ENCODE results near the gene NCBP2L.
"Not testable (repeated sequence)": the region's sequence is repeated elsewhere in the genome, so short reads cannot be mapped to it uniquely, and the experiment has no call there.

Gene NCBP2L

DNA sequence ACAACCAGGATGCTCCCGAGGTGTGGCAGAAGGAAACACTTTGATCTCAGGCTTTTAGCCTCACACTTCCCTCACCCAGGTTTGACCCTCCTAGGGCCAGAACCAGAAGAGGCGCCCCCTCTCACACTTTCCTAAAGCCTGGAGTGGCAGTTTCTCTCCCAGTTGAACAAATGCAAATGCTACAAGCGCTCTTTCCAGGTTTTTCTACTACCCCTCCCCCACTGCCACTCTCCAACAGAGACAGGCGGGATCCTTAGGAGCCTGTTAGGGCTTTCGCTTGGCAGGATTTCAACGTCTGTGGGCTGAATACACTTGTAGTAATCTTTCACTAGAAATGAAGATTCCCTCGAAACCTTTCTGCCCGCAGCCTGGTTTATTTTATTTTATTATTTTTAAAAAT lies 4.3 kb upstream of the NCBP2L start:
- H3K9ac ChIP-seq (ENCODE audit: low read depth, low read length): no peak overlapping the region
- H3K27ac ChIP-seq (ENCODE audit: low read depth, low read length): no peak overlapping the region
- H3K36me3 ChIP-seq (ENCODE audit: insufficient read depth, low read length): no peaks in the 10 kb centered on the region
- H3K9me3 ChIP-seq (ENCODE audit: insufficient read depth, low read depth, low read length): no peaks in the 10 kb centered on the region
- peaks cover 42% of the 10 kb centered on the region for H3K27me3 ChIP-seq (ENCODE audit: insufficient read depth, low read length)
- H3K4me1 ChIP-seq (ENCODE audit: insufficient read depth, low read length): peaks cover 11% of the 10 kb centered on the region; the same call in 1 of the 2 replicates
- H3K4me3 ChIP-seq (ENCODE audit: low read length): no peak overlapping the region; the same call in 1 of the 2 replicates
- WGBS: 1% methylated on average over 5 of the region's 8 CpGs

GRCh38 chrX:107773906-107774435 lies 3.6 kb upstream of the NCBP2L start:
- peaks cover 42% of the 10 kb centered on the region for H3K27me3 ChIP-seq (ENCODE audit: insufficient read depth, low read length)
- H3K4me3 ChIP-seq (ENCODE audit: low read length): no peak overlapping the region
- no peaks in the 10 kb centered on the region for H3K9me3 ChIP-seq (ENCODE audit: insufficient read depth, low read depth, low read length)
- 75% methylated on average over 9 of the region's 9 CpGs for WGBS
- no peak overlapping the region for H3K27ac ChIP-seq (ENCODE audit: low read depth, low read length)
- H3K36me3 ChIP-seq (ENCODE audit: insufficient read depth, low read length): no peaks in the 10 kb centered on the region
- H3K4me1 ChIP-seq (ENCODE audit: insufficient read depth, low read length): peaks cover 11% of the 10 kb centered on the region; the same call in 1 of the 2 replicates
- H3K9ac ChIP-seq (ENCODE audit: low read depth, low read length): no peak overlapping the region

- H3K36me3 ChIP-seq (ENCODE audit: insufficient read depth, low read length): no peaks in the 10 kb centered on the region
- peaks cover 42% of the 10 kb centered on the region for H3K27me3 ChIP-seq (ENCODE audit: insufficient read depth, low read length)
- no peaks in the 10 kb centered on the region for H3K9me3 ChIP-seq (ENCODE audit: insufficient read depth, low read depth, low read length)
- no peak overlapping the region for H3K27ac ChIP-seq (ENCODE audit: low read depth, low read length)
- H3K4me3 ChIP-seq (ENCODE audit: low read length): peak overlapping the region; percentile 53
- peaks cover 11% of the 10 kb centered on the region; the same call in 1 of the 2 replicates for H3K4me1 ChIP-seq (ENCODE audit: insufficient read depth, low read length)
- no peak overlapping the region for H3K9ac ChIP-seq (ENCODE audit: low read depth, low read length)
- WGBS: 8% methylated on average over 36 of the region's 40 CpGs
Measured at GRCh38 chrX:107775000-107775733, 2.4 kb upstream of the NCBP2L start.

- Histone ChIP-seq H3K4me3 (ENCODE audit: low read length) (peak within 1 kb of the TSS; percentile 53), H3K27ac (ENCODE audit: low read depth, low read length) (no peak within 1 kb of the TSS), H3K9ac (ENCODE audit: low read depth, low read length) (no peak within 1 kb of the TSS), H3K4me1 (ENCODE audit: insufficient read depth, low read length) (peaks cover 11% of the 10 kb centered on the region; the same call in 1 of the 2 replicates), H3K27me3 (ENCODE audit: insufficient read depth, low read length) (peaks cover 42% of the 10 kb centered on the region), H3K9me3 (ENCODE audit: insufficient read depth, low read depth, low read length) (no peaks in the 10 kb centered on the region), H3K36me3 (ENCODE audit: insufficient read depth, low read length) (no peaks in the 10 kb centered on the region)
- under 1% methylated on average over 57 of the region's 59 CpGs for WGBS
Measured at GRCh38 chrX:107775734-107776511, 1.6 kb upstream of the NCBP2L start, which contains the start of gene TSC22D3. Gene TSC22D3 (minus strand): TSS chrX:107775787. CDS start chrX:107775419, 368 bp downstream.

- Histone ChIP-seq H3K36me3 (ENCODE audit: insufficient read depth, low read length) (no peaks in the 10 kb centered on the region), H3K9me3 (ENCODE audit: insufficient read depth, low read depth, low read length) (no peaks in the 10 kb centered on the region), H3K4me3 (ENCODE audit: low read length) (peak overlapping the region; percentile 53), H3K4me1 (ENCODE audit: insufficient read depth, low read length) (peaks cover 11% of the 10 kb centered on the region; the same call in 1 of the 2 replicates), H3K9ac (ENCODE audit: low read depth, low read length) (no peak overlapping the region), H3K27ac (ENCODE audit: low read depth, low read length) (no peak overlapping the region), H3K27me3 (ENCODE audit: insufficient read depth, low read length) (peaks cover 42% of the 10 kb centered on the region)
- 7% methylated on average over 19 of the region's 20 CpGs for WGBS
Measured at GRCh38 chrX:107776649-107777535, 641 bp upstream of the NCBP2L start.

- Histone ChIP-seq H3K9me3 (ENCODE audit: insufficient read depth, low read depth, low read length) (no peaks in the 10 kb centered on the region), H3K4me3 (ENCODE audit: low read length) (no peak overlapping the region), H3K4me1 (ENCODE audit: insufficient read depth, low read length) (no peaks in the 10 kb centered on the region), H3K27ac (ENCODE audit: low read depth, low read length) (no peak overlapping the region), H3K9ac (ENCODE audit: low read depth, low read length) (no peak overlapping the region), H3K36me3 (ENCODE audit: insufficient read depth, low read length) (no peaks in the 10 kb centered on the region), H3K27me3 (ENCODE audit: insufficient read depth, low read length) (peaks cover 15% of the 10 kb centered on the region)
- 95% methylated on average over 6 of the region's 9 CpGs for WGBS
Measured at GRCh38 chrX:107780525-107780924, 3.0 kb downstream of the NCBP2L start.

GRCh38 chrX:107787827-107788226 lies 10.3 kb downstream of the NCBP2L start:
- Histone ChIP-seq H3K4me3 (ENCODE audit: low read length) (no peak overlapping the region), H3K36me3 (ENCODE audit: insufficient read depth, low read length) (no peaks in the 10 kb centered on the region), H3K4me1 (ENCODE audit: insufficient read depth, low read length) (no peaks in the 10 kb centered on the region), H3K9ac (ENCODE audit: low read depth, low read length) (no peak overlapping the region), H3K27me3 (ENCODE audit: insufficient read depth, low read length) (no peaks in the 10 kb centered on the region), H3K27ac (ENCODE audit: low read depth, low read length) (no peak overlapping the region), H3K9me3 (ENCODE audit: insufficient read depth, low read depth, low read length) (no peaks in the 10 kb centered on the region)
- WGBS: 83% methylated on average over 1 of the region's 1 CpG

GRCh38 chrX:107804427-107804826 lies 26.9 kb downstream of the NCBP2L start:
- Histone ChIP-seq H3K36me3 (ENCODE audit: insufficient read depth, low read length) (no peaks in the 10 kb centered on the region), H3K9me3 (ENCODE audit: insufficient read depth, low read depth, low read length) (no peaks in the 10 kb centered on the region), H3K27ac (ENCODE audit: low read depth, low read length) (no peak overlapping the region), H3K4me1 (ENCODE audit: insufficient read depth, low read length) (no peaks in the 10 kb centered on the region), H3K27me3 (ENCODE audit: insufficient read depth, low read length) (no peaks in the 10 kb centered on the region), H3K4me3 (ENCODE audit: low read length) (no peak overlapping the region), H3K9ac (ENCODE audit: low read depth, low read length) (no peak overlapping the region)
- WGBS: 94% methylated on average over 1 of the region's 1 CpG

- 65% methylated on average over 3 of the region's 3 CpGs for WGBS
- no peaks in the 10 kb centered on the region for H3K9me3 ChIP-seq (ENCODE audit: insufficient read depth, low read depth, low read length)
Measured at GRCh38 chrX:107805179-107805578, 27.6 kb downstream of the NCBP2L start.

GRCh38 chrX:107810053-107810452 lies 32.5 kb downstream of the NCBP2L start:
- not testable (repeated sequence) for H3K4me3 ChIP-seq (ENCODE audit: low read length); H3K27me3 ChIP-seq (ENCODE audit: insufficient read depth, low read length); H3K9me3 ChIP-seq (ENCODE audit: insufficient read depth, low read depth, low read length); H3K4me1 ChIP-seq (ENCODE audit: insufficient read depth, low read length); H3K36me3 ChIP-seq (ENCODE audit: insufficient read depth, low read length); H3K27ac ChIP-seq (ENCODE audit: low read depth, low read length); H3K9ac ChIP-seq (ENCODE audit: low read depth, low read length)
- WGBS: 100% methylated on average over 4 of the region's 10 CpGs

More at GRCh38 chrX:107805179-107805578, 27.6 kb downstream of the NCBP2L start:
- H3K27me3 ChIP-seq (ENCODE audit: insufficient read depth, low read length): no peaks in the 10 kb centered on the region
- no peak overlapping the region for H3K4me3 ChIP-seq (ENCODE audit: low read length)
- H3K36me3 ChIP-seq (ENCODE audit: insufficient read depth, low read length): no peaks in the 10 kb centered on the region
- no peak overlapping the region for H3K27ac ChIP-seq (ENCODE audit: low read depth, low read length)
- H3K9ac ChIP-seq (ENCODE audit: low read depth, low read length): no peak overlapping the region
- no peaks in the 10 kb centered on the region for H3K4me1 ChIP-seq (ENCODE audit: insufficient read depth, low read length)

Measured in HUES64 (cell line).